ENCODE data around the gene UQCR11. TPM values are rescaled to one million over a fixed set of nuclear protein-coding genes. Genes with fewer than 3 reads are reported as not detected.

Gene UQCR11
- polyA plus RNA-seq, 1 donor (not counting 4 experiments of a cell fraction or from before 2014, with no cell fraction given): 327 TPM

DNA sequence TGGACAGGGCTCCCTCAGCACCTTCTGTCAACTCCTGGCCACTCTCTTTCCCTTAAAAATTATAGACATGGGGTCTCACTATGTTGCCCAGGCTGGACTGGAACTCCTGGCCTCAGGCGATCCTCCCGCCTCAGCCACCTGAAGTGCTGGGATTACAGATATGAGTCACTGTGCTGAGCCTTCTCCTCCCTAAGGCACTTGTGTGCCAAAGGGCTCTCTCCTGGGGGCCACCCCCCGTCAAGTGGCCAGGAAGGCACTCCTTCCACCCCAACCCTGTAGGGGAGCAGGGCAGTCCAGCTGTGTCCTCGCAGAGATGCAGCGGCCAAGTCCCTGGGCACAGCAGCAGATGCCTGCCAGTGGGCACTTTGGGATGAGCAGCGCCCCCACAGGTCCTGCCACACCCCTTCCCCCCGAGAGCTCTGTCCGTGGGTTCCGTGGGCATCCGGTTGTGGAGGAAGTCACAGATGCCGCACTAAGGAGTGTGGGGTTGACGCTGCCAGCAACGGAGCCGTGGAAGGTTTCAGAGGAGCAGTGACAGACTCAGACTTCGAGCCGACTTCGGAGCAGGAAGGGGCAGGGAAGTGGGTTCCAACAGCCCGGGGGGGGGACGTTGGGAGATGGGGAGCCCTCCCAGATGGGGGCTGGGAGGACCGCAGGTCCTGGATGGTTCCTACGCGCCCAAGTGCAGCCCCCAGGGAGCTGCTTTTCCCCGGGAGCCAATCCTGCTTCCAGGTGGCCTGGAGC lies 3.3 kb upstream of the UQCR11 start:
- Histone ChIP-seq H3K79me2 (ENCODE audit: control insufficient read depth, insufficient read depth, low read length) (peaks cover 17% of the 10 kb centered on the region), H3K4me1 (ENCODE audit: control insufficient read depth, extremely low read depth, insufficient read depth, low read length) (peaks cover 8% of the 10 kb centered on the region), H3K36me3 (ENCODE audit: control insufficient read depth in 2 of 2, extremely low read depth in 1 of 2, insufficient read depth in 2 of 2, low read length in 2 of 2) (peaks cover 8 to 19% of the 10 kb centered on the region in 2 experiments), H3K27ac (ENCODE audit: control insufficient read depth, insufficient read depth, low read length) (no peak overlapping the region), H3K4me2 (ENCODE audit: control insufficient read depth, extremely low read depth, insufficient read depth, low read depth, low read length) (no peak overlapping the region), H3K4me3 (ENCODE audit: control insufficient read depth in 2 of 3, extremely low read depth in 1 of 3, insufficient read depth in 2 of 3, low read depth in 1 of 3, low read length in 3 of 3) (no peak overlapping the region), H3K9me1 (ENCODE audit: control insufficient read depth, extremely low read depth, insufficient read depth, low read length) (no peaks in the 10 kb centered on the region), H2AFZ (ENCODE audit: control insufficient read depth, low read length) (no peak overlapping the region), H3K9ac (ENCODE audit: control insufficient read depth, extremely low read depth, insufficient read depth, low read length) (no peak overlapping the region), H3K9me3 (ENCODE audit: control insufficient read depth, low read depth, low read length) (no peaks in the 10 kb centered on the region), H4K20me1 (ENCODE audit: control insufficient read depth, extremely low read depth, insufficient read depth, low read length) (no peaks in the 10 kb centered on the region), H3K27me3 (ENCODE audit: control insufficient read depth, extremely low read depth, insufficient read depth, low read length) (no peaks in the 10 kb centered on the region)
- TF ChIP-seq, protein P1, sequence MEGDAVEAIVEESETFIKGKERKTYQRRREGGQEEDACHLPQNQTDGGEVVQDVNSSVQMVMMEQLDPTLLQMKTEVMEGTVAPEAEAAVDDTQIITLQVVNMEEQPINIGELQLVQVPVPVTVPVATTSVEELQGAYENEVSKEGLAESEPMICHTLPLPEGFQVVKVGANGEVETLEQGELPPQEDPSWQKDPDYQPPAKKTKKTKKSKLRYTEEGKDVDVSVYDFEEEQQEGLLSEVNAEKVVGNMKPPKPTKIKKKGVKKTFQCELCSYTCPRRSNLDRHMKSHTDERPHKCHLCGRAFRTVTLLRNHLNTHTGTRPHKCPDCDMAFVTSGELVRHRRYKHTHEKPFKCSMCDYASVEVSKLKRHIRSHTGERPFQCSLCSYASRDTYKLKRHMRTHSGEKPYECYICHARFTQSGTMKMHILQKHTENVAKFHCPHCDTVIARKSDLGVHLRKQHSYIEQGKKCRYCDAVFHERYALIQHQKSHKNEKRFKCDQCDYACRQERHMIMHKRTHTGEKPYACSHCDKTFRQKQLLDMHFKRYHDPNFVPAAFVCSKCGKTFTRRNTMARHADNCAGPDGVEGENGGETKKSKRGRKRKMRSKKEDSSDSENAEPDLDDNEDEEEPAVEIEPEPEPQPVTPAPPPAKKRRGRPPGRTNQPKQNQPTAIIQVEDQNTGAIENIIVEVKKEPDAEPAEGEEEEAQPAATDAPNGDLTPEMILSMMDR (optimal IDR thresholded peaks at IDR 0.05 in 1 of 3, IDR thresholded peaks at IDR 0.05 in 1 of 3, conservative IDR thresholded peaks at IDR 0.05 in 1 of 3; ENCODE audit: extremely low read depth in 1 of 3, insufficient read depth in 2 of 3, low read length in 3 of 3): no peak
- no peak for TF ChIP-seq EZH2 (IDR thresholded peaks at IDR 0.05; ENCODE audit: low read length)
- DNase-seq (ENCODE audit: low read depth, low spot score) (no peak), FAIRE-seq (no peak)
- dilution Hi-C loops (cut with MboI; ENCODE audit: extremely low pct_ligation_motif_present, low sequenced_read_pairs): no loop called here

DNA sequence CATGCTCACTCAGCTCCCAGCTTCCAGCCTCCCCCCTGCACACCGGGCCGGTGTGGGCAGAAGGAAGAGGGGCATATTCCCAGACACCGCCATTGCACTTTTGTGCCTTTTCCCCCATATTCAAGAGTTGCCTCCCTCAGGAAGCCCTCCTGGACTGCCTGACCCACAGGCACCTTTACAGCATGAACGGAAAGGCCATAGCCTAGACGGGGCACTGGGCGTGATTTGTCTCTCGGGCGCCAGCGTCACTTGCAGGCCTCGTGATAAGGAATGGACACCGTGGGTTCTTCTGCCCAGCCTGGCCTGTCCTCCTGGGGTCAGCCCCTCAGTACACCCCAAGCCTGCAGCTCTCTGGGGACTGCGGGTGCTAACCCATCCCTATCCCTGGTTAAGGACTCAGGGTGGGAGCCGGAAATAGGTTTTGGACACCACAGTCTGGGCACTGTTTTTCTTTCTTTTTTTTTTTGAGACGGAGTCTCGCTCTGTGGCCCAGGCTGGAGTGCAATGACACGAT lies 933 bp upstream of the UQCR11 start:
- dilution Hi-C loops (cut with MboI; ENCODE audit: extremely low pct_ligation_motif_present, low sequenced_read_pairs): no loop called here
- H3K9me3 ChIP-seq (ENCODE audit: control insufficient read depth, low read depth, low read length): no peaks in the 10 kb centered on the region
- H3K9ac ChIP-seq (ENCODE audit: control insufficient read depth, extremely low read depth, insufficient read depth, low read length): peak overlapping the region; percentile 87
- no peaks in the 10 kb centered on the region for H3K9me1 ChIP-seq (ENCODE audit: control insufficient read depth, extremely low read depth, insufficient read depth, low read length)
- H2AFZ ChIP-seq (ENCODE audit: control insufficient read depth, low read length): peak overlapping the region; percentile 99
- H3K79me2 ChIP-seq (ENCODE audit: control insufficient read depth, insufficient read depth, low read length): peaks cover 40% of the 10 kb centered on the region
- peaks cover 9 to 13% of the 10 kb centered on the region in 2 experiments for H3K36me3 ChIP-seq (ENCODE audit: control insufficient read depth in 2 of 2, extremely low read depth in 1 of 2, insufficient read depth in 2 of 2, low read length in 2 of 2)
- H3K4me1 ChIP-seq (ENCODE audit: control insufficient read depth, extremely low read depth, insufficient read depth, low read length): peaks cover 8% of the 10 kb centered on the region
- H3K4me3 ChIP-seq (ENCODE audit: control insufficient read depth in 2 of 3, extremely low read depth in 1 of 3, insufficient read depth in 2 of 3, low read depth in 1 of 3, low read length in 3 of 3): peak overlapping the region; percentile 81 to 96 (median 94)
- TF ChIP-seq, protein P1 (optimal IDR thresholded peaks at IDR 0.05 in 1 of 3, IDR thresholded peaks at IDR 0.05 in 1 of 3, conservative IDR thresholded peaks at IDR 0.05 in 1 of 3; ENCODE audit: extremely low read depth in 1 of 3, insufficient read depth in 2 of 3, low read length in 3 of 3): peak in 1 of 3 experiments; percentile 1
- no peak for TF ChIP-seq EZH2 (IDR thresholded peaks at IDR 0.05; ENCODE audit: low read length)
- no peak for DNase-seq (ENCODE audit: low read depth, low spot score)
- H3K27me3 ChIP-seq (ENCODE audit: control insufficient read depth, extremely low read depth, insufficient read depth, low read length): no peaks in the 10 kb centered on the region
- H3K4me2 ChIP-seq (ENCODE audit: control insufficient read depth, extremely low read depth, insufficient read depth, low read depth, low read length): peak overlapping the region; percentile 98
- no peaks in the 10 kb centered on the region for H4K20me1 ChIP-seq (ENCODE audit: control insufficient read depth, extremely low read depth, insufficient read depth, low read length)
- FAIRE-seq: no peak
- H3K27ac ChIP-seq (ENCODE audit: control insufficient read depth, insufficient read depth, low read length): peak overlapping the region; percentile 90
